Activated CD8-positive, alpha-beta memory T cell treated with anti-CD3 and anti-CD28 coated beads for 36 hours (primary cell): ENCODE data around the gene FOXC1. TPM values are rescaled to one million over a fixed set of nuclear protein-coding genes. Genes with fewer than 3 reads are reported as not detected.

Source experiments
- CTCF ChIA-PET: fragments of 350-600 bp; sonication (Branson Sonifier 250); formaldehyde crosslinking; loops from one replicate; lab custom pipeline; 2021; ENCODE audit warnings: antibody characterized with exemption; lab: Charles Lee
- POLR2A ChIA-PET: fragments of 350-600 bp; sonication (Branson Sonifier 250); formaldehyde crosslinking; loops from one replicate; lab custom pipeline; 2021; ENCODE audit warnings: antibody characterized with exemption; lab: Charles Lee
- total RNA-seq, 2 experiments: library from RNA; stranded (reverse); gene quantifications; one replicate each; pipeline ENCODE4 v1.2.3, GENCODE V29; 2021

FOXC1 gene
- total RNA-seq: under 1 TPM; 0.08 to 0.13 TPM

DNA sequence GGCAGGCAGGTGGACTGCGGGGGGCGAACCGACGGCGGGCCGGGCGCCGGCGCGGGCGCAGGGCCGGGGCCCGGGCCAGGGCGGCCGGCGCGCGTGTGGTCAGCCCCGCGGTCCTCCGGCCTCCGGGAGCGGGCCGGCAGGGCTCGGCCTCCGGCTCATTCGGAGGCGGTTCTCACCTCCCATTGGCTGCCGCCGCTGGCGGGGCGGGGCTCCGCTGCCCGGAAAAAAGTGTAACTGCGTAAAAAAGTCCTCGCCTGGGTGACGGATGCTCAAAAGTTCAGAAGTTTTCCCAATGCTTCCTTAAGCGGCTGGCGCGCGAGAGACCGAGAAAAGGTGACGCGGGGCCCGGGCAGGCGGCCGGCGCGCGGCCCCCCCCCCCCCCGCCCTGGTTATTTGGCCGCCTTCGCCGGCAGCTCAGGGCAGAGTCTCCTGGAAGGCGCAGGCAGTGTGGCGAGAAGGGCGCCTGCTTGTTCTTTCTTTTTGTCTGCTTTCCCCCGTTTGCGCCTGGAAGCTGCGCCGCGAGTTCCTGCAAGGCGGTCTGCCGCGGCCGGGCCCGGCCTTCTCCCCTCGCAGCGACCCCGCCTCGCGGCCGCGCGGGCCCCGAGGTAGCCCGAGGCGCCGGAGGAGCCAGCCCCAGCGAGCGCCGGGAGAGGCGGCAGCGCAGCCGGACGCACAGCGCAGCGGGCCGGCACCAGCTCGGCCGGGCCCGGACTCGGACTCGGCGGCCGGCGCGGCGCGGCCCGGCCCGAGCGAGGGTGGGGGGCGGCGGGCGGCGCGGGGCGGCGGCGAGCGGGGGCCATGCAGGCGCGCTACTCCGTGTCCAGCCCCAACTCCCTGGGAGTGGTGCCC lies at the start of gene FOXC1:
Gene FOXC1, plus strand, starts transcription at position 268 of the 849 bp plus-strand sequence. Its CDS starts 531 bp downstream, at position 799.
- ChIA-PET POLR2A (no interaction called here), CTCF (no interaction called here)

DNA sequence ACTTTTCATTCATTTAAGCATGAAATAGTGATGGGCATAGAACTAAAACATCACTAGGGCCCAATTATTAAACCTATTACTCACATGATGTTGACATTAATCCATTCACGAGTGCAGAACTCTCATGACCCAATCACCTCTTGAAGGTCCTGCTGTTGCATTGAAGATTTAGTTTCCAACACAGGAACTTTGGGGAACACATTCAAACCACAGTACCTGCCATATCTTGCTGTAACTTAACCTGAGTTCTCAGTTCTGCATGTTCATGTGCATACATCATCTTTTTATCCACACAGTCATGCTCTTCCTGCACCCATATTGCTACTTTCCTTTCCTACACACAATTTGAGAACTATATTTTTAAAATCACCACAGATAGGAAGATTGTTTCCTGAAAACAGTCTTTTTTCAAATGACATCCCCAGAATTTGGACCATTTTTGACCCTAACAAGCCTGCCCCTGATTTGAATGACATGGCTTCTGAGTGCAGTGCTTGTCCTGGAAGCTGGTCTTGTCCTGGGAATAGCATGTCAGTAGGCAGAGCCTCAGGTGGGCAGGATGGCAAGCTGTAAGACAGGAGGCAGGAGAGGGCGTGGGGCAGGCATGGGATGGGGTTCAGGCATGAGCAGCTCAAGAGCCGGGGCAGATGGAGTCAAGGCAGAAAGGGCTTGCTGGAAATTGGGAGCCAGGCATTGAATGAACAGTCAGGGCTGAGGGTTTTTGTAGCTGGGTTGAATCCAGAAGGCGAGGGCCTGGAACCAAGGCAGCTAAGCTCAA lies 49.2 kb upstream of the FOXC1 start:
- CTCF ChIA-PET: no interaction called here
- POLR2A ChIA-PET: no interaction called here

DNA sequence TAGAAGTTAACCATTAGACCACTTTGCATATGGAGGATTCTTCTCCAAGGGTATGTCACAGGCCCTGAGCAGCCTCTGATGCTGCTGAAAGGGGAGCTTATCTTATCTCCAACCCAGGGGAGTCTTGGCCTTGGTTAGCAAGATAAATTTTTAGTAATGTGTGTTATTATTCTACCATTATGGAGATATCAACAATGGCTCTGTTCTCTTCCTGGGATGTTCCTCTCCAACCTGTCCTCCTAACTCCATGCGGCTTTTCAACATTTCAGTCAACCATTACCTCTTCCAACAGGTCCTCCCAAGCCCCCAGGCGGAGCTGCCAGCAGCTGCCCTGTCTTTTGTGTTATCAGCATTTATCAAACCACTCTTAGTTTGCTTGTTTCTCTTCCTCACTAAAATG lies 48.4 kb upstream of the FOXC1 start:
- ChIA-PET POLR2A (no interaction called here), CTCF (no interaction called here)

DNA sequence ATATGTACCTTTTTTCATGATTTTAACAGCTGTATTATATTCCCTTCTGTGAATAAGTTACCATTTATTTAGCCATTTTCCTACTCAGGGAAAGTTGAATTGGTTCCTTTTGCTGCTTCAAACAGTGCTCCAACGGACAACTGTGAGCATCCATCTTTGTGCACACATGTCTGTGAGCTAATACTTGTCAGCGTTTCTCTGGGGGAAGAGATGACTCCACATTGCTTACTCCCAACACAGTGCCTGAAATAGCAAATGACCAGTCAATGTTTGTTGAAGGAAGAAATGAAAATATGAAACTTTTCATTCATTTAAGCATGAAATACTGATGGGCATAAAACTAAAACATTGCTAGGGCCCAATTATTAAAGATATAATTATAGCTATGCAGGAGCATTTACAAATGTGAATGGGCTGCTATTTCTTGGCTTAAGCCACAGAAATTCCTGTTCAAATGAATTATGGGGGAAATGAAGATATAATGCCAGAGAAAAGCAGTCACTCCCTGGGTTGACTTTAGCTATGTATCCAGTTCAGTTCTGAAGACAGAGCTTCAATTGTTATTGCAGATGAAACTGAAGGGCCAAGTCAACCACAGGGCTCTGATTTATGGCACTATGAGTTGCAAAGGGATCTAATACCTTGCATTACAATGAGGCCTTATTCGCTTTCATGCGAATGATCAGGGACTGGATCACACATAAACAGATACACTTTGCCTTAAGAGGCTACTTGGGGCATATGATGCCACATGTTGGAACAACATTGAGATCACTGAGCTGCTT lies 47.4 kb upstream of the FOXC1 start:
- POLR2A ChIA-PET: no interaction called here

DNA sequence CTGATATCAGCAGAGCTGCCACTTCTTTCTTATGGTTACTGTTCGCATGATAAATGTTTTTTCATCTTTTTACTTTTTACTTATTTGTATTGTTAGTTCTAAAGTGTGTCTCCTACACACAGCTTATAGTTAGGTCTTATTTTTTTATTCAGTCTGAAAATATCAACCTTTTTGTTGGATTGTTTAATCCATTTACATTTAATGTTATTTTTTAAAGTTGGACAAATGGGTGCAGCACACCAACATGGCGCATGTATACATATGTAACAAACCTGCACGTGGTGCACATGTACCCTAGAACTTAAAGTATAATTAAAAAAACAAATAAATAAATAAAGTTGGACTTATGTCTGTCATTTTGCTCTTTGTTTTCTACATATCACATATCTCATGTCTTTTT lies 40.3 kb upstream of the FOXC1 start:
- ChIA-PET CTCF (no interaction called here), POLR2A (no interaction called here)

More for the DNA sequence above, 47.4 kb upstream of the FOXC1 start:
- CTCF ChIA-PET: interaction anchor here (1.3 kb wide), 1 partner anchor 10 kb away, joined by 4 read pairs; no protein-coding TSS in a partner anchor

DNA sequence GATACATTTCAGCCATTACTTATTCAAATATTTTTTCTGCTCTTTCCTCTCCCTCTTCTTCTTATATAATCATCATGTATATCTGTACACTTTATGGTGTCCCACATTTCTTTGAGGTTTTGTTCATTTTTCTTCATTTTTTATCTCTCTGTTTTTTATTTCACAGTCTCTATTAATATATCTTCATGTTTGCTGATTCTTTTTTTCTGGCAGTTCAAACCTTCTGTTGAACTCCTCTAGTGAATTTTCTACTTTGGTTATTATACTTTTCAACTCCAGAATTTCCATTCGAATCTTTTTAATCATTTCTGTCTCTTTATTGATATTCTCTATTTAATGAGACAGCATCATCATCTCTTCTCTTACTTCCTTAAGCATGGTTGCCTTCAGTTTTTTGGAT lies 38.9 kb upstream of the FOXC1 start:
- POLR2A ChIA-PET: no interaction called here
- CTCF ChIA-PET: no interaction called here

DNA sequence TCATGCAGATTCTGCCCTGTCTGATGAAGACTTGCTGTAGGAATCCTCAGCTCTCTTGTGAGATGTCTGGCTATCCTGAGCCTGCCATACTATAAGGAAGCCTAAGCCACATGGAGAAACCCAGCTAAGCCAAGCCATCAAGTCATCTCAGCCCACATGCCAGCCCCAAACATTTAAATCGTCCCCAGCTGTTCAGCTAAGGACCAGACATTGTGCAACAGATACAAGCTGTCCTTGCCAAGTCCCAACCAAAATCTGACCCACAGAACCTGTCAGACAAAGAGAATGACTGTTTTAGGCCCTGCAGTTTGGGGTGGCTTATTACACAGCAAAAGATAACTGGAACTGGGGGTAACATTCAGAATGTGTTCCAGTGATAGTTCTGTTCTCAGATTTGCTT lies 36.8 kb upstream of the FOXC1 start:
- CTCF ChIA-PET: interaction anchor here (1.2 to 1.3 kb wide), 2 partner anchors 10 to 23 kb away, joined by 3 to 4 read pairs; no protein-coding TSS in a partner anchor
- POLR2A ChIA-PET: no interaction called here

DNA sequence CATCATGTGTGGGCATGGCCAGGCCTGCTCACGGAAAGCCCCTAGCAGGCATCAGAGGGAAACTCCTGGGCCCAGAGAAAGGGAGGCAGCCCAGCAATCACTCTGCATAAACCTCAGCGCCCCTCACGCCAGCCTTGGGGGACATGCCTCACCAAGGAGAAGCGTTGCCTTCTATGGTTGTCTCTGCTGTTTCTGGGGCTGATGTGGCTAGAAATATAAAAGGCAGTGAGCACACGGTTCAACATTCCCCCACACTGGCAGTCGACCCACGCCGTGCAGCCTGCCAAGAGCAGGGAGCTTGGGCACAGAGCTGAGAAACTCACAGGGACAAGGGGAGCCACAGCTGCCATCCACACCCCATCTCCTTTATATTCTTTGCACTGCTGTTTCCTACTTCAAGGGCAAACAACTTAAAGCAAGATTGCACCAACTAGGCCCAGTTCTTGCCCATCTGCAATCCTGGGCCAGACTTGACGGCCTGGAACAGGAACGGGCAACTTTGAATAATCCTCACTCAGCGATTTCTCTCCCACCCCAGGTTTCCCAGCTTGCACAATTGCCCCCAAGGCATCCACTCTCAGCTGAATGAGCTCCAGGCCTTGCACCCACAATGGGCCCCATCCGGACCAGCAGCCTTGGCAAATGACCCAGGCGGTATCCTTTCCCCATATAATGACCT lies 35.5 kb upstream of the FOXC1 start:
- POLR2A ChIA-PET: no interaction called here
- CTCF ChIA-PET: interaction anchor here (0.9 to 1.2 kb wide), 2 partner anchors 11 to 50 kb away, joined by 3 read pairs; no protein-coding TSS in a partner anchor

DNA sequence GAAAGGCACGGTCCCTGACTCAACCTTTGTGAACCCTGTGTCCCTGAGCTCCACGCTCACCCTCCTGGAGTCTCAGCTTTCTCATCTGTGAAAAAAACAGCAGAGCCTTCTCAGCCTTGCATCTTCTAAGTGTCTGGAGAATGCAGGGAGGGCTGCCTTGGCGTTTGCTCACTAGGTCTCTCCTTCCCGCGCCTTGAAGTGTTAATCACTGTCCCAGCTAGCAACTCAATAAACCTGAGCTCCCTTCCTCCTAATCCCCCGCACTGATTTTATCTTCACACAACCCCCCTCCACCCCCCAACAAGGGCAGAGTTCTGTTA lies 34.9 kb upstream of the FOXC1 start:
- ChIA-PET CTCF (interaction anchor here (1.2 kb wide), 1 partner anchor 51 kb away, joined by 3 read pairs; no protein-coding TSS in a partner anchor), POLR2A (no interaction called here)

DNA sequence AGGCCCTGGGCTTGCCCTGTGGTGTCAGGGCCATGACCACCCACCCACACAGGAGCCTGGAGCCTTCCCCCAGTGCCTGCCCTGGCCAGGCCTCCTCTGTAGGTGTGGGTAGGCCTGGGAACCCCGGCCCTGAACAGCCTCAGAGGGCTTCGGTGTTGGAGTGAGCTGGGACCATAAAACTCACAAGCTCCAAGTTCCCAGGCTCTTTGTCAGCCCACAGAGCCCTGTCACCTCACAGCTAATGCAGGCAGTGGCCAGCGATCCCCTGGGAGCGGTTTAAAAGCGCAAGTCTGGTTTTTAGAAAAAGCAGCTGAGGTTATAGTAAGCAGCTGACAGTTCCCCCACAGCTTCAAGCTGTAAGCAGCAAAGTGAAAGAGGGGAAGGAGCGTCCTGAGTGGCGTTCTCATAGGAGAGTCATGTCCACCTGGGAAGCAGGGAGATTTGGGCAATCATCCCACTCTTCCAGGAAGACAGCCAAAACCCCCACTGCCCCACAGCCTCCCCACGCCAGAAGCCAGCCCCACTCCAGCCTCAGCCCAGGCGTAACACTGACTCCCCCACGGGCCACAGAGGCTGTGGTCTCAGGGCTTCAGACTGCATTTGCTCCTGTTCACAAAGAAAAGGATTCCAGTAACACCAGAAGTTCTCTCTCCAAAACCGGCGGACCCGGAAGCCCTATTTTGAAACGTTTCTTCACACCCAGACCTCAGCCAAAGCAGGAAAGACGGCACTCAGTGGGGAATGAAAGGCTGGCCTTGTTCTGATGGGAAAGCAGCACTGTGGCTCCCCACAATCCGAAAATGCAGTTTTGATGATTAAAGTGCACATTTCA lies 34.3 kb upstream of the FOXC1 start:
- ChIA-PET POLR2A (no interaction called here), CTCF (no interaction called here)

DNA sequence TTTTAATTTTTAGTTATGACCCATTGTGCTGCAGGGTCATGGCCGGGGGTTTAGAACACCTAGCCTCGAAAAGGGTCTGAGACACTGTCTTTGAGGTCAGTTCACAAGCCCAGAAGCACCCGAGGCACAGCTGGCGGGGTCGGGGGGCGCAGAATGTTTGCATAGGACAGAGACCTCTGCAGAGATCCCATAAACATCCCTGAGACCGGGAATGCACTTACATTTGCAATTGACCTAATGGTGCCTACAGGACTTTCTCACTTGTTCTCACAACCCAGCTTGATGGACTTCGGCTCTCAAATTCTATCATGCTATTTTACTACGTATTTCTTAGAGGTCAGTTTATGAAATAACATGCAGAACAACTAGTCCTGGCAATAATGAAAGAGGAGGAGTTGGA lies 33.5 kb upstream of the FOXC1 start:
- CTCF ChIA-PET: no interaction called here

DNA sequence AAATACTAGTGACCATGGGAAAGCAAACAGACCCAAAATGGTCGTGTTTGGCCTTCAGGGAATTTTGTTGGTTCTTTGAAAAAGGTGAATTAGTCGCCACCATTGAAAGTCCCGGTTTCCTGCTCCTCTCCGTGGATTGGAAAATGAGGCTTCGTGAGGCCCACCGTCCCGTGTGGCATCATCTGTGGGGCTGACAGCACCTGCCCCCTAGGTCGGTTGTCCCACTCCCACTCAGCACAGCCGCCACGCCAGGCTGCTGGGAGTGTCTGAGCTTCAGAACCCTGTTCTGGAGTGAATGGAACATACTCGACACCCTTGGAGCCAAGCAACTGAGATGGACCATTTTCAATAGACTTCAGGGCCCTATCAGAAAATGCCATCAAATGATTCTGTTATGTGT lies 33.0 kb upstream of the FOXC1 start:
- ChIA-PET POLR2A (no interaction called here), CTCF (no interaction called here)

More for the DNA sequence above, 33.5 kb upstream of the FOXC1 start:
- POLR2A ChIA-PET: no interaction called here

DNA sequence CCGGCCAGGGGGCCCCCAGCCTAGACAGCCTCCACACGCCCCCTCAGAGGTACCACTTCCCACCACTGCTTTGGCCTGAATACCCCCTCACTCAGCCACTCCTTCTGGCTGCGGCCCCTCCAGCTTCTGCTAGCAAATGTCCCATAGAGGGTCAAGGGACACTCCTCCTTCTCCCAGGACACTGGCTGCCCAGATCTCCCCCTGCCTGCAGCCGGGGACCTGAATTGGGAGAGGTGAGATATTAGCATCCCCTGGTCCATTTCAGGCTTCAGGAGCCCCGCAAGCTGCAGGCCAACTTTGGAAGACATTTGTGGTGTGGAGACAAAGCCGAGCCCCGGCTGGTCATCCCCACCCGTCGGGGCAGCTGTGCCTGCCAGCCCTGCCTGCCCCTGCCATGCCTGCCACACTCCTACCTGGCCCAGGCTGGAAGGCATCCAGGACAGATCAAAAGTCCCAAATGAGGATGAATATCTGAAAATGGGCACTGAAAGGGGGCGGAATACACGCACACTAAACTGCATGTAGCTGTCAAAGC lies 32.5 kb upstream of the FOXC1 start:
- POLR2A ChIA-PET: no interaction called here

DNA sequence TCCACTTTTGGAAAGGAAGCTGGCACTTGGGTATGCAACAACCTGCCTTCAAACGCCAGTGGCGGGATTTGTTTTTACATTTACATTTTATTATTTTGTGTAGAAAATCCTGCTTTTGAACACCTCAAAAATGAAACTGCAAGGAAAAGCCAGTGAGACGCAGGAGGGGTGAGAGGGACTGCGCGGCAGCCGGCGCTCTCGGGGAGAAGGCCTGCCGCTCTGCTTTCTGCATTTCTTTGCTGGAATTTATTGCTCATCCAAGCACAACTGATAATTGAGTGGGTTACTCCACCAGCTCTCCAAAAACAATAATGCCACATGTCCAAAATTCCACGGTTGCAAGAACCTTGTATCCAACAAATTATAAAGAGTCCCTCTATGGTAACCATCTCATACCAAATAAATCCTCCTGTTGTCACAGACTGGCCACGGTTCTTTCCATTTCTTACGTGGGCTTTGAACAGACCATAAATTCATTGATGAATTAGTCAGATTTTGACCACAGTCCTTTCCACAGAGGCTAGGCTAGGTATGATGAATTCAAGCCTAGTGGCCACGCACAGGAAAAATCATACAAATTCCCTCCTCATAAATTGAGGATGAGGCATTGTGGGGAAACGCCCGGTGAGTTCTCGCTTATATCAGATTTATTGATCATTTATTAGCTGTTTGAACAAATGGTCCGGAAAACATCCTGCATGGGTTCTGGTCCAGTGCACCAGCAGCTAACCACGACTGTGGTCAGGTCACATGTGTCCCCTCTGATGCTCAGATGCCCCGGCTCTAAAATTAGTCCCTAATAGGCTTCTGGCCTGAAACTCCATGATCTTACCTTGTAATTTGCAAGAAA lies 31.6 kb upstream of the FOXC1 start:
- CTCF ChIA-PET: interaction anchor here (0.6 kb wide), 1 partner anchor 354 kb away, joined by 3 read pairs; no protein-coding TSS in a partner anchor

More for the DNA sequence above, 32.5 kb upstream of the FOXC1 start:
- CTCF ChIA-PET: no interaction called here

DNA sequence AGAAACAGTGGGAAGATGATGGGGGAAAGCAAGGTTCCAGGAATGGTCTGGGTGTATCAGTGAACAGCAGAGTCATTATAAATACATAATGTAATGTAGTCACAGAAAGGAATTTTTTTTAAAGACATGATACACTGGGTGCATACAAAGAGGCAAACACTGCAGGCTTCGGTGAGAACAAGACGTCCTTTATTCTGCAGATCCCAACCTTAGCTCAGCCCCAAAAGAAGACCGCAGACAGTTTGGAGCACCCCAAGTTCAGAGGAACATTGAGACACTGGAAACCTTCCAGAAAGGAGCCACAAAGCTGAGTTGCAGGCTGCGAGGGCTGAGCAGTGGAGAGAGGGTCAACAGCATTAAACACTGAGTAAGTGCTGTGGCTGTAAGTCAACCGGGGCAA lies 30.6 kb upstream of the FOXC1 start:
- ChIA-PET POLR2A (no interaction called here), CTCF (interaction anchor here (2.2 kb wide), 1 partner anchor 16 kb away, joined by 7 read pairs; no protein-coding TSS in a partner anchor)

More for the DNA sequence above, 31.6 kb upstream of the FOXC1 start:
- POLR2A ChIA-PET: no interaction called here

DNA sequence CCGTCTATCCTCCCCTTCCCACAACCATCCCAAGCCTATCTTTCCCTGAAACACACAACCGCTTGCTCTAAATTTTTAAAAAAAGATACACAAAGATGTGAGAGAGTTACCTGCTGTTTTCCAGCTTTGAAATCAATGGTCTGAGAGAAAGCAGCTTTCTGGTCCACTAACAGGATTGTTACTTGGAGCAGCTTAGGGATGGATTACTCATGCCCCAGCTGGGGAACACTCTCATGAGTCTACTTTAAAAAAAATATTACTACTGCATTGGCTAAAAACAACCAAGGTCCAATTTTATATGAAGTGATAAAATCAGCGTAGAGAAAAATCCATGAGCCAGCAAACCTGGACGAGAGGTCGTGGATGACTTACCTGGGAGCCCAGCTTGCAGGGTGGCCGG lies 29.6 kb upstream of the FOXC1 start:
- ChIA-PET CTCF (interaction anchor here (2.2 kb wide), 1 partner anchor 15 kb away, joined by 7 read pairs; no protein-coding TSS in a partner anchor), POLR2A (no interaction called here)

DNA sequence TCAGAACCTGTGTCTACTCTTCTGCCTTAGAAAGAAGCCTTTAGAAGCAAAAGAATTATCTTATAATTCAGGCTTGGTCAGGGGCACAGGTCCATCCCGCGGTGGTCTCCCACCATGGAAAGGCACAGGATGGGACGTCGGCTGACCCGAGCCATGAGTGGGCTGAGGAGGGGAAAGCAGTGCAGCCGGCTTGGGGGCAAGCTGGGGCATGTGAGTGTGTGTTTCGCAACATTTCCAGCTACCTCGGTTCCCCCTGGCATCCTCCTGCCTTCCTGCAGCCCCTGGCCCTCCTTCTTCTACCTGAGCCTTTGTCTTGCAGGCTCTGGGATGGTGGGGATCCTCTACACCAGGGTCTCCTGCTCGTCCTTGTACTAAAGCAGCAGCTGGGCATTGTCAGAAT lies 29.1 kb upstream of the FOXC1 start:
- POLR2A ChIA-PET: no interaction called here
- CTCF ChIA-PET: interaction anchor here (2.2 kb wide), 1 partner anchor 15 kb away, joined by 7 read pairs; no protein-coding TSS in a partner anchor
